ENCODE data around the gene CFLAR. TPM values are rescaled to one million over a fixed set of nuclear protein-coding genes. Genes with fewer than 3 reads are reported as not detected.
"Not testable (repeated sequence)": the region's sequence is repeated elsewhere in the genome, so short reads cannot be mapped to it uniquely, and the experiment has no call there.

CFLAR gene
- total RNA-seq, 1 experiment from 2014 or later, result 35.6 TPM

GRCh38 chr2:201116959-201117734 is 1.2 kb downstream of the CFLAR start:
- TF ChIP-seq SIN3A (IDR thresholded peaks at IDR 0.05; ENCODE audit: low read depth) (0 out of 2 replicates have a peak, but pooled peaks have one; percentile 17), POLR2A (IDR thresholded peaks at IDR 0.05; ENCODE audit: borderline replicate concordance, extremely low read depth, insufficient read depth, insufficient read length) (peak; percentile 38), MAX (IDR thresholded peaks at IDR 0.05) (0 out of 2 replicates have a peak, but pooled peaks have one; percentile 25), YY1 (IDR thresholded peaks at IDR 0.05; ENCODE audit: extremely low read depth, insufficient replicate concordance, low read depth, low read length) (no peak), FOSL1 (IDR thresholded peaks at IDR 0.05; ENCODE audit: low read depth) (0 out of 2 replicates have a peak, but pooled peaks have one; percentile 7), ATF3 (IDR thresholded peaks at IDR 0.05) (no peak), ZFX (IDR thresholded peaks at IDR 0.05) (0 out of 2 replicates have a peak, but pooled peaks have one; percentile 25), CEBPB (IDR thresholded peaks at IDR 0.05; ENCODE audit: low read depth) (peak; percentile 87), CTCF (IDR thresholded peaks at IDR 0.05 in 2 of 3, conservative IDR thresholded peaks at IDR 0.05 in 1 of 3; ENCODE audit: borderline replicate concordance in 1 of 3, insufficient read depth in 1 of 3, low read depth in 2 of 3, low read length in 2 of 3) (peak in 2 of 3 experiments; percentile 34 to 37; a peak in 4 of 6 replicates), EZH2phosphoT487 (IDR thresholded peaks at IDR 0.05; ENCODE audit: borderline replicate concordance) (no peak), TCF7L2 (IDR thresholded peaks at IDR 0.05; ENCODE audit: borderline replicate concordance, extremely low read depth, insufficient read depth, insufficient read length) (no peak)
- ChIA-PET RAD21 (ENCODE audit: low non-redundant PET in 1 of 2, low total read pairs in 2 of 2, uncharacterized antibody in 2 of 2, unreplicated experiment in 2 of 2) (interaction anchor here in 1 of 2 experiments (1.2 kb wide), 1 partner anchor 41 kb away, joined by 4 read pairs; no protein-coding TSS in a partner anchor), CTCF (interaction anchor here (0.6 to 3.3 kb wide), 7 partner anchors 10 to 324 kb away, joined by 3 to 30 read pairs (median 4); no protein-coding TSS in a partner anchor), POLR2A (interaction anchor here (0.7 to 3.4 kb wide), 5 partner anchors 19 to 116 kb away, joined by 3 to 8 read pairs (median 5); no protein-coding TSS in a partner anchor)
- Histone ChIP-seq H3K27me3 (ENCODE audit: insufficient read depth, low read length) (no peaks in the 10 kb centered on the region), H3K79me2 (ENCODE audit: insufficient read depth, low read length) (peaks cover 60% of the 10 kb centered on the region), H4K20me1 (ENCODE audit: insufficient read depth) (no peaks in the 10 kb centered on the region), H2AFZ (ENCODE audit: low read depth, low read length, poor library complexity, severe bottlenecking) (no peak overlapping the region), H3K4me3 (replicated peaks in 1 of 2; ENCODE audit: low read depth in 1 of 2, low read length in 2 of 2) (peak overlapping the region; percentile 81), H3K9ac (ENCODE audit: low read length) (peak overlapping the region; percentile 97), H3K9me2 (ENCODE audit: insufficient read depth) (no peaks in the 10 kb centered on the region), H3K4me2 (ENCODE audit: low read length) (peak overlapping the region; percentile 84), H3K27ac (ENCODE audit: low read depth, low read length) (peak overlapping the region; percentile 96), H3K4me1 (ENCODE audit: control insufficient read depth in 1 of 2, insufficient read depth in 2 of 2, low read length in 2 of 2) (peaks cover 18 to 63% of the 10 kb centered on the region in 2 experiments), H3K36me3 (ENCODE audit: control insufficient read depth in 1 of 2, insufficient read depth in 2 of 2, low read length in 2 of 2) (no peaks in the 10 kb centered on the region), H3K9me3 (ENCODE audit: control insufficient read depth in 1 of 2, insufficient read depth in 1 of 2, low read depth in 1 of 2, low read length in 2 of 2) (no peaks in the 10 kb centered on the region)
- DNase-seq (ENCODE audit: low read depth, low spot score) (peak; percentile 59), ATAC-seq (0 out of 2 replicates have a peak, but pooled peaks have one; percentile 5)
- intact Hi-C loops (cut with micrococcal nuclease), result no loop called here
- TSS peak; percentile 25 for BruUV-seq (replicated peaks)

- RAD21 ChIA-PET (ENCODE audit: low non-redundant PET in 1 of 2, low total read pairs in 2 of 2, uncharacterized antibody in 2 of 2, unreplicated experiment in 2 of 2), result interaction anchor here in 1 of 2 experiments (1.3 kb wide), 1 partner anchor 41 kb away, joined by 6 read pairs; no protein-coding TSS in a partner anchor
- BruUV-seq (replicated peaks); H2AFZ ChIP-seq (ENCODE audit: low read depth, low read length, poor library complexity, severe bottlenecking): not testable (repeated sequence)
Observed at GRCh38 chr2:201117735-201118094, 1.8 kb downstream of the CFLAR start.

More at GRCh38 chr2:201117735-201118094, 1.8 kb downstream of the CFLAR start:
- H4K20me1 ChIP-seq (ENCODE audit: insufficient read depth); H3K9me3 ChIP-seq (ENCODE audit: control insufficient read depth in 1 of 2, insufficient read depth in 1 of 2, low read depth in 1 of 2, low read length in 2 of 2); H3K27me3 ChIP-seq (ENCODE audit: insufficient read depth, low read length); H3K36me3 ChIP-seq (ENCODE audit: control insufficient read depth in 1 of 2, insufficient read depth in 2 of 2, low read length in 2 of 2); DNase-seq (ENCODE audit: low read depth, low spot score); ATAC-seq; H3K9me2 ChIP-seq (ENCODE audit: insufficient read depth): not testable (repeated sequence)
- H3K27ac ChIP-seq (ENCODE audit: low read depth, low read length), result peak overlapping the region; percentile 96
- intact Hi-C loops (cut with micrococcal nuclease), result loop anchor here (2.0 kb wide), 1 partner anchor 33 kb away; no protein-coding TSS in a partner anchor
- ChIA-PET POLR2A (interaction anchor here (0.7 to 3.4 kb wide), 3 partner anchors 40 to 115 kb away, joined by 3 to 7 read pairs (median 5); no protein-coding TSS in a partner anchor), CTCF (interaction anchor here (0.6 to 3.3 kb wide), 7 partner anchors 9 to 324 kb away, joined by 3 to 30 read pairs (median 4); no protein-coding TSS in a partner anchor)
- H3K9ac ChIP-seq (ENCODE audit: low read length), result peak overlapping the region; percentile 97
- peaks cover 66% of the 10 kb centered on the region for H3K79me2 ChIP-seq (ENCODE audit: insufficient read depth, low read length)
- peak overlapping the region; percentile 81 for H3K4me3 ChIP-seq (replicated peaks in 1 of 2; ENCODE audit: low read depth in 1 of 2, low read length in 2 of 2)
- peak overlapping the region; percentile 84 for H3K4me2 ChIP-seq (ENCODE audit: low read length)
- peaks cover 18 to 68% of the 10 kb centered on the region in 2 experiments for H3K4me1 ChIP-seq (ENCODE audit: control insufficient read depth in 1 of 2, insufficient read depth in 2 of 2, low read length in 2 of 2)

Data from HCT116 (cell line).